ENCODE results near the gene SAMD4B.

Gene SAMD4B

DNA sequence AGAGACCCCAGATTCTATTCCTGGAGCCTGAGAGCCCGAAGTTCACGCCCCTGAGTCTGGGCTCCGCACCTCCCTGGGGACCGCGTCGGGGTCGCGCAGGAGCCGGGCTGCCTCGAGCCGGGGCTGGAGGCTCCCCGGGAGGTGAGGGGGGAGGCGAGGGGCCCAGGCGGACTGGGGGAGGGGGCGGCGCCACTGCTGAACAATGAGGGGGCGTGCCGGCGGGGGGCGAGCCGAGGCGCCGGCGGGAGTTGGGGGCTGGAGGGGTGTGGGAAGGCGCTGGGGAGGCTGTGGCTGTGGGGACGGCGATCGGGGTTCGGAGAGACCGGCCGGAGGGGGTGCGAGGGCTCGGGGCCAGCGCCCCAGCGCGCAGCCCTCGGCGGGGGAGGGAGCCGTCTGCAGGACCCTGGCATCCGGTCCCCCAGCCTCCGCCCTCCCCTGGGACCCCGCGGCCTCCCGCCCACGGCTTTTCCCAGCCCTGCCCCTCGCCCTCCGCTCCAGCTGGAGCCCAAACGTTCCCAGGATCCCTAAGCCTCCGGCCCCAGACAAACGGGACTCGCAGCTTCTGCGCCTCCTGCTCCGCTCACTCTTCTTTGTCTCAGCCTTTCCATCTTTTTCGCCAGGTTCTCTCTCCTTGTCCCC lies 71.2 kb downstream of the SAMD4B start:
- Histone ChIP-seq H3K27ac (peak overlapping the region; percentile 99 to 100), H3K4me3 (peak overlapping the region; percentile 97)
- no peak for TF ChIP-seq CTCF (IDR thresholded peaks at IDR 0.05)
- no peak for DNase-seq (ENCODE audit: low spot score)

GRCh38 chr19:39413911-39414608 lies 71.8 kb downstream of the SAMD4B start:
- Histone ChIP-seq H3K4me3 (peak overlapping the region; percentile 97), H3K27ac (peak overlapping the region; percentile 99 to 100)
- no peak for TF ChIP-seq CTCF (IDR thresholded peaks at IDR 0.05)
- DNase-seq (ENCODE audit: low spot score), result no peak

GRCh38 chr19:39415111-39416046 lies 73.2 kb downstream of the SAMD4B start:
- H3K27ac ChIP-seq, result peak overlapping the region; percentile 99 to 100
- TF ChIP-seq CTCF (IDR thresholded peaks at IDR 0.05), result no peak

DNA sequence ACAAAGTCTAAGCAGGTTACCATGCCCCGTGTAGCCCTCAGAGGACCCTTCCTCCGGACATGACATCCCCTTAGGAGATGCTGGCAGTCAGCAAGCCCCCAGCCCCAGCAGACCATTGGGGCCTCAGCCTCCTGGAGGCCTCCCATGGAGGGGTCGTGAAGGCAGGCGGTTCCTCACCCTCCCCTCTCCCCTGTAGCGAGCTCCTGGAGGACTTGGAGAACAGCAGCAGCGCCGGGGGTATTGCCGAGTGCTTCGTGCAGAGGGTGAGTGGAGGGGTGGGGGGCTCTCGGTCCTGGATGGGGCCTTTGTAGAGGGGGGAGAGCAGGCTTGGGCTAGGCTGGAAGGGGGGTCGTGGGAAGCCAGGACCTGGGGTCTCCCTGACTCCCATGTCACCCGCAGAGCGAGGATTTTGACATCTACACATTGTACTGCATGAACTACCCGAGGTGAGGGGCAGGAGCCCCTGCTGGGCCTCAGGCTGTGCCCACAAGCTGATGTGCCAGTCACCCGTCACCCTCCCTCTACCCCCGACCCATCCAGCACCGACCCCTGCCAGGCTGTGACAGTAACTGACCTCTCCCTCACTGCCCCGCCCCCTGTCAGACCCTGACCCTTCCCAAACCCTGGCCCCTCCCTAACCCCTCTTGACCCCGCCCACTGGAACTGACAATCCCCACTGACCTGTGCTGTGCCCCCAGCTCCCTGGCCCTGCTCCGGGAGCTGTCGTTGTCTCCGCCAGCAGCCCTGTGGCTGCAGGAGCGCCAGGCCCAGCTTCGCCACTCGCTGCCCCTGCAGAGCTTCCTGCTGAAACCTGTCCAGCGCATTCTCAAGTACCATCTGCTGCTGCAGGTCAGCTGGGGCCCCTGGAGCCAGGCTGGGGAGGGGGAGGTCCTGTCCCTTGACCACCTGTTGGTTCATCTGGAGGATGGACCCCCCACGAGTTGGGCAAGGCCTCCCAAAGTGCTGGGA lies 74.2 kb downstream of the SAMD4B start:
- no peak for TF ChIP-seq CTCF (IDR thresholded peaks at IDR 0.05)
- DNase-seq (ENCODE audit: low spot score), result no peak

More at GRCh38 chr19:39415111-39416046, 73.2 kb downstream of the SAMD4B start:
- H3K4me3 ChIP-seq, result peak overlapping the region; percentile 97
- no peak for DNase-seq (ENCODE audit: low spot score)

GRCh38 chr19:39417463-39418181 lies 75.4 kb downstream of the SAMD4B start:
- Histone ChIP-seq H3K27ac (peak overlapping the region in 1 of 2 donors; percentile 38), H3K4me3 (no peak overlapping the region)
- TF ChIP-seq CTCF (IDR thresholded peaks at IDR 0.05), result no peak
- no peak for DNase-seq (ENCODE audit: low spot score)

More for the DNA sequence above, 74.2 kb downstream of the SAMD4B start:
- Histone ChIP-seq H3K27ac (peak overlapping the region in 1 of 2 donors; percentile 100), H3K4me3 (peak overlapping the region; percentile 97)
